Measurements from ENCODE around the gene TMEM213. TPM values are rescaled to one million over a fixed set of nuclear protein-coding genes. Genes with fewer than 3 reads are reported as not detected.

Gene TMEM213
- total and polyA plus RNA-seq, 9 of the 15 experiments (the other 6 are each of a cell fraction or from before 2014, with no cell fraction given): not detected

GRCh38 chr7:138863931-138864330, 66.1 kb downstream of the TMEM213 start:
- FAIRE-seq (no peak), DNase-seq (ENCODE audit: extremely low read depth in 1 of 4, low spot score in 3 of 4) (no peak), ATAC-seq (no peak)
- Histone ChIP-seq H3K9me3 (replicated peaks; ENCODE audit: control insufficient read depth, insufficient read depth, low read depth, low read length) (no peaks in the 10 kb centered on the region), H3K27ac (ENCODE audit: extremely low read depth, low read depth, low read length) (no peak overlapping the region), H3K4me3 (no peak overlapping the region), H3K27me3 (ENCODE audit: control insufficient read depth in 2 of 2, insufficient read depth in 2 of 2, low read length in 2 of 2) (peaks cover 38 to 61% of the 10 kb centered on the region in 2 experiments), H3K4me1 (replicated peaks in 1 of 2; ENCODE audit: control insufficient read depth in 2 of 2, insufficient read depth in 2 of 2, low read length in 2 of 2) (peaks cover 0 to 4% of the 10 kb centered on the region in 2 experiments; a peak in 1 of 5 replicates), H3K9me1 (ENCODE audit: control insufficient read depth, insufficient read depth, low read length) (no peaks in the 10 kb centered on the region), H4K20me1 (replicated peaks; ENCODE audit: control insufficient read depth, insufficient read depth, low read length) (no peaks in the 10 kb centered on the region), H3K79me2 (ENCODE audit: control insufficient read depth, insufficient read depth, low read length) (no peaks in the 10 kb centered on the region), H2AFZ (ENCODE audit: low read depth, low read length) (no peak overlapping the region), H3K36me3 (ENCODE audit: control insufficient read depth, insufficient read depth, low read length) (no peaks in the 10 kb centered on the region), H3K4me2 (ENCODE audit: insufficient read depth, low read length) (no peak overlapping the region), H3K9ac (ENCODE audit: insufficient read depth in 1 of 2, low read depth in 2 of 2, low read length in 2 of 2) (no peak overlapping the region)
- intact Hi-C loops (cut with micrococcal nuclease): loop anchor here (10.0 kb wide), 1 partner anchor 179 kb away; no protein-coding TSS in a partner anchor
- WGBS (ENCODE audit: insufficient coverage, low coverage, missing lambda C conversion rate): under 1% methylated on average over 9 of the region's 9 CpGs
- CTCF ChIA-PET (ENCODE audit: low intra/inter-chr PET ratio): no interaction called here
- in situ Hi-C loops (cut with MboI): no loop called here
- POLR2A ChIA-PET: no interaction called here
- TF ChIP-seq CTCFL (IDR thresholded peaks at IDR 0.05; ENCODE audit: borderline replicate concordance, insufficient read depth, low read depth, low read length, poor library complexity, severe bottlenecking) (no peak), CREBBP (IDR thresholded peaks at IDR 0.05; ENCODE audit: low read depth, low read length) (no peak), GATAD2A (IDR thresholded peaks at IDR 0.05) (no peak), ZNF699 (CRISPR knock-in tag; IDR thresholded peaks at IDR 0.05; ENCODE audit: insufficient replicate concordance) (no peak), CXXC5 (CRISPR knock-in tag; IDR thresholded peaks at IDR 0.05) (no peak), CREB3 (tag; conservative IDR thresholded peaks at IDR 0.05; ENCODE audit: low read depth) (no peak), TAF7 (tag; IDR thresholded peaks at IDR 0.05) (no peak), MIER1 (IDR thresholded peaks at IDR 0.05; ENCODE audit: low read depth) (no peak), HBP1 (CRISPR knock-in tag; IDR thresholded peaks at IDR 0.05) (no peak), PRPF4 (IDR thresholded peaks at IDR 0.05; ENCODE audit: insufficient read depth, low read depth, low read length, poor library complexity, severe bottlenecking) (no peak), SNAPC5 (CRISPR knock-in tag; IDR thresholded peaks at IDR 0.05) (no peak), ERF (CRISPR knock-in tag; IDR thresholded peaks at IDR 0.05) (no peak), LARP7 (IDR thresholded peaks at IDR 0.05) (no peak)
- BruUV-seq (replicated peaks): no TSS peak
